RPMI8226 (cell line): ENCODE results near the gene KCNAB1.

Source experiments
- DNase-seq: peaks from one replicate; pipeline ENCODE4 v3.0.0-alpha.2; 2015

The KCNAB1 gene

GRCh38 chr3:156377718-156378117 is 257.3 kb downstream of the KCNAB1 start:
- no peak for DNase-seq

- DNase-seq = no peak
Measured at GRCh38 chr3:156378871-156379270, 258.5 kb downstream of the KCNAB1 start.

GRCh38 chr3:156379327-156379726 is 258.9 kb downstream of the KCNAB1 start:
- DNase-seq = no peak

- DNase-seq = no peak
Measured at GRCh38 chr3:156381253-156381652, 260.9 kb downstream of the KCNAB1 start.

- peak; percentile 68 for DNase-seq
Measured at GRCh38 chr3:156382458-156383346, 262.3 kb downstream of the KCNAB1 start.

- DNase-seq = no peak
Measured at GRCh38 chr3:156383441-156384025, 263.2 kb downstream of the KCNAB1 start.

GRCh38 chr3:156388497-156389448 is 268.4 kb downstream of the KCNAB1 start:
- no peak for DNase-seq

- DNase-seq = no peak
Measured at GRCh38 chr3:156389449-156389950, 269.1 kb downstream of the KCNAB1 start.

GRCh38 chr3:156390846-156391245 is 270.5 kb downstream of the KCNAB1 start:
- DNase-seq = no peak

GRCh38 chr3:156395961-156396710 is 275.8 kb downstream of the KCNAB1 start:
- no peak for DNase-seq

- DNase-seq = no peak
Measured at GRCh38 chr3:156396851-156397250, 276.5 kb downstream of the KCNAB1 start.

GRCh38 chr3:156397534-156397933 is 277.2 kb downstream of the KCNAB1 start:
- DNase-seq = no peak

- no peak for DNase-seq
Measured at GRCh38 chr3:156400062-156400461, 279.7 kb downstream of the KCNAB1 start.

GRCh38 chr3:156400735-156401134 is 280.4 kb downstream of the KCNAB1 start:
- no peak for DNase-seq

GRCh38 chr3:156404217-156404616 is 283.8 kb downstream of the KCNAB1 start:
- DNase-seq = no peak

- DNase-seq = no peak
Measured at GRCh38 chr3:156406393-156406792, 286.0 kb downstream of the KCNAB1 start.

GRCh38 chr3:156407617-156408225 is 287.3 kb downstream of the KCNAB1 start:
- no peak for DNase-seq

- no peak for DNase-seq
Measured at GRCh38 chr3:156409694-156410093, 289.3 kb downstream of the KCNAB1 start.

- DNase-seq = no peak
Measured at GRCh38 chr3:156412600-156412999, 292.2 kb downstream of the KCNAB1 start.

GRCh38 chr3:156413293-156413892 is 293.0 kb downstream of the KCNAB1 start:
- no peak for DNase-seq

GRCh38 chr3:156416846-156417558 is 296.6 kb downstream of the KCNAB1 start:
- DNase-seq = no peak
